GM18951 (cell line): Measurements from ENCODE around the gene OR2F1.
"Not testable (repeated sequence)": the region's sequence is repeated elsewhere in the genome, so short reads cannot be mapped to it uniquely, and the experiment has no call there.

Experiments
- POLR2A ChIP-seq: IDR thresholded peaks from 4 replicates; pipeline ENCODE4 v1.6.1; 2011; ENCODE audit warnings: mild to moderate bottlenecking; ENCODE audit not compliant: insufficient read length, insufficient read depth; ENCODE audit errors: extremely low read depth
- in situ Hi-C: fragments of 300-500 bp; cut with MboI; formaldehyde crosslinking; loops from one replicate; pipeline ENCODE4 v1.12.0; 2022; ENCODE audit warnings: low sequenced_read_pairs, mixed read lengths, inconsistent platforms; ENCODE audit not compliant: unreplicated experiment

OR2F1 gene

GRCh38 chr7:144006029-144006691 lies 51.5 kb downstream of the OR2F1 start:
- in situ Hi-C loops: no loop called here
- no peak for TF ChIP-seq POLR2A

DNA sequence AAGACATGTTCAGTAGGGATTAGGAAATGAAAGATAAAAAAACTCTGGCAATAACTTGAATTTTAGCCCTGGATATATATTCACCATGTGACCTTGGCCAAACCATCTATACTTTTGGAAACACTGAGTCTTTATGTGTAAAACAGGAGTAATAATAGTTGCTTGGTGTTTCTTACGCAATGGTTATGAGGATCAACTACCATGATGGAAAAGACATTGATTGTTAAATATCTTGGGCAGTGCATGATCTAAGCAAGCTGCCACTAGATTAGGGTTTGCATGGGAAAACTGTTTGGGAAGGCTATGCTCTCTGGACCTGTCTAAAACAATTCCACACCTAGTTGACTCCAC lies 52.0 kb downstream of the OR2F1 start:
- in situ Hi-C loops: no loop called here
- no peak for TF ChIP-seq POLR2A

DNA sequence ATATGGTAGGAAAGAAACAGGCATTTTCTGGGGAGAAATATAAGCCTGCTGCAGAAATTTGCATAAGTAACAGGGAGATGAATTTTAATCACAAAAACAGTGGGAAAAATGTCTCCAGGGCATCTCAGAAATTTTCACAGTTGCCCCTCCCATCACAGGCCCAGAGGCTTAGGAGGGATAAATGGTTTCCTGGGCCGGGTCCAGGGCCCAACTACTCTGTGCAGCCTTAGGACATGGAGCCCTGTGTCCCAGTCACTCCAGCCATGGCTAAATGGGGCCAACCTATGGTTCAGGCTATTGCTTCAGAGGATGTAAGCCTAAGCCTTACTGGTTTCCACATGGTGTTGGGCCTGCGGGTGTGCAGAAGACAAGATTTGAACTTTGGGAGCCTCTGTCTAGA lies 54.7 kb downstream of the OR2F1 start:
- in situ Hi-C loops: no loop called here
- TF ChIP-seq POLR2A: no peak

DNA sequence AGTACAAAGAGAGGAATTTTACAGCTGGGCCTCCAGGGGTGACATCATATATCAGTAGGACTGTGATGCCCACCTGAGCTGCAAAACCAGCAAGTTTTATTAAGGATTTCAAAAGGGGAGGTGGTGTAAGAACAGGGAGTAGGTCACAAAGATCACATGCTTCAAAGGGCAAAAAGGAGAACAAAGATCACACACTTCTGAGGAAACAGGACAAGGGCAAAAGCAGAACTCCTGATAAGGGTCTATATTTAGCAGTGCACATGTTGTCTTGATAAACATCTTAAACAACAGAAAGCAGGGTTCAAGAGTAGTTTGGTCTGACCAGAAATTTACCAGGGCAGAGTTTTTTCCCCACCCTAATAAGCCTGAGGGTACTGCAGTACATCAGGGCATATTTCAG lies 55.4 kb downstream of the OR2F1 start:
- in situ Hi-C loops: not testable (repeated sequence)

GRCh38 chr7:144010821-144011220 lies 56.2 kb downstream of the OR2F1 start:
- in situ Hi-C loops: not testable (repeated sequence)

- in situ Hi-C loops: no loop called here
- TF ChIP-seq POLR2A: no peak
Observed at GRCh38 chr7:144011458-144012230, 57.0 kb downstream of the OR2F1 start.
